ENCODE results near the gene PRDM16. TPM values are rescaled to one million over a fixed set of nuclear protein-coding genes. Genes with fewer than 3 reads are reported as not detected.

Gene PRDM16
- total RNA-seq, 1 experiment from 2014 or later = 22.3 TPM

DNA sequence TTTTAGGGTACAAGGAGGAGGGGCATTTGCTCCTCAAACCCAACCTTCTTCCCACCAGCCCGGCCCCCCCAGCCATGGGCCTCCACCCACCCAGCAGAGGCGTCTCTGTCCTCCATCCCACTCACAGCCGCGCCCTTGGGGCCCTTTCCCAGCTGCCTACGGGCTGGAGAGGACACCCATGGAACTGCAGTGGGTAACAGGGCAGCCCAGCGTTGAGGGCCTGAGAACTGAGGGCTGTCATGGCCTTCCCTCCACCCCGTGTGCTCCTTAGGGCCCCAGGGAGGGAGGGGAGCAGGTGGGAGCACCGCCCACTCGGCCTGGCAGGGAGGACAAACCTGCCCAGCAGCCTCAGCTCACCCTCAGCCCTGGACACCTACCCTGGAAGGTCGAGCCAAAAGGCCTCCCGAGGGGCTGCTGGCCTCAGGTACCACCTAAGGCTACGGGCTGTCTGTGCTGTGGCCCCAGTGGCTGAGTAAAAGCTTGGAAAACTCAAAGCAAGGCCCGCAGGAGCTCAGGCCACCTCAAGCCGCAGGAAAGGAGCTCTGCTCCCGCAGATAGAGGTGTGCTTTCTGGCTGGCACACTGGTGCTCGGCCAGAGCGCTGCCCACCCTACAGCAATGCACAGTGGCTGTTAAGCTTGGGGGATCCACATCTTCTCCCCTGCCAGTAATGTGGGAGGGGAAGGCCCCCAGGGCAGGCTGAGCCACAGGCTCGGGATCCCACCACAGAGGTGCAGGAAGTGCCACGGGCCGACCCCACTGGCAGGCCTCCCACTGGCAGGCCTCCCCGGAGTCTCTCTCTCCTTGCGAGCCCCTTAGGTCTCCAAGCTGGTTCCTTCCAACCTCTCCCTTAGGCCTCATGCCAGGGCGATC, 383.2 kb downstream of the PRDM16 start:
- no peaks in the 10 kb centered on the region; the same call in 1 of the 2 replicates for H3K27me3 ChIP-seq (ENCODE audit: control insufficient read depth, insufficient read depth, low read length)
- ATAC-seq (no peak), DNase-seq (ENCODE audit: low read depth, low spot score) (no peak)
- H3K4me1 ChIP-seq (ENCODE audit: control insufficient read depth, insufficient read depth, low read length) = peaks cover 9% of the 10 kb centered on the region
- no peaks in the 10 kb centered on the region for H3K9me3 ChIP-seq (ENCODE audit: control insufficient read depth, insufficient read depth, low read depth, low read length)
- no peak overlapping the region for H3K4me3 ChIP-seq (ENCODE audit: low read depth in 2 of 2, low read length in 2 of 2)
- POLR2A ChIA-PET = no interaction called here
- intact Hi-C loops (cut with micrococcal nuclease; ENCODE audit: unreplicated experiment) = loop anchor here (2.0 kb wide), 1 partner anchor 167 kb away; no protein-coding TSS in a partner anchor
- CTCF ChIA-PET = interaction anchor here (0.6 to 2.6 kb wide), 20 partner anchors 8 to 176 kb away, joined by 3 to 27 read pairs (median 4); no protein-coding TSS in a partner anchor
- in situ Hi-C loops (cut with HindIII; ENCODE audit: low pct_unique_long_range_greater_than_20kb, low sequenced_read_pairs) = no loop called here
- BruUV-seq (replicated peaks) = no TSS peak
- TF ChIP-seq SIN3A (IDR thresholded peaks at IDR 0.05; ENCODE audit: borderline replicate concordance, insufficient read depth, low read depth, low read length) = no peak
- TF ChIP-seq POLR2AphosphoS5 (IDR thresholded peaks at IDR 0.05; ENCODE audit: low read depth, low read length) = no peak
- TF ChIP-seq TCF7L2 (IDR thresholded peaks at IDR 0.05; ENCODE audit: low read depth, low read length) = no peak
- TF ChIP-seq, protein P1, sequence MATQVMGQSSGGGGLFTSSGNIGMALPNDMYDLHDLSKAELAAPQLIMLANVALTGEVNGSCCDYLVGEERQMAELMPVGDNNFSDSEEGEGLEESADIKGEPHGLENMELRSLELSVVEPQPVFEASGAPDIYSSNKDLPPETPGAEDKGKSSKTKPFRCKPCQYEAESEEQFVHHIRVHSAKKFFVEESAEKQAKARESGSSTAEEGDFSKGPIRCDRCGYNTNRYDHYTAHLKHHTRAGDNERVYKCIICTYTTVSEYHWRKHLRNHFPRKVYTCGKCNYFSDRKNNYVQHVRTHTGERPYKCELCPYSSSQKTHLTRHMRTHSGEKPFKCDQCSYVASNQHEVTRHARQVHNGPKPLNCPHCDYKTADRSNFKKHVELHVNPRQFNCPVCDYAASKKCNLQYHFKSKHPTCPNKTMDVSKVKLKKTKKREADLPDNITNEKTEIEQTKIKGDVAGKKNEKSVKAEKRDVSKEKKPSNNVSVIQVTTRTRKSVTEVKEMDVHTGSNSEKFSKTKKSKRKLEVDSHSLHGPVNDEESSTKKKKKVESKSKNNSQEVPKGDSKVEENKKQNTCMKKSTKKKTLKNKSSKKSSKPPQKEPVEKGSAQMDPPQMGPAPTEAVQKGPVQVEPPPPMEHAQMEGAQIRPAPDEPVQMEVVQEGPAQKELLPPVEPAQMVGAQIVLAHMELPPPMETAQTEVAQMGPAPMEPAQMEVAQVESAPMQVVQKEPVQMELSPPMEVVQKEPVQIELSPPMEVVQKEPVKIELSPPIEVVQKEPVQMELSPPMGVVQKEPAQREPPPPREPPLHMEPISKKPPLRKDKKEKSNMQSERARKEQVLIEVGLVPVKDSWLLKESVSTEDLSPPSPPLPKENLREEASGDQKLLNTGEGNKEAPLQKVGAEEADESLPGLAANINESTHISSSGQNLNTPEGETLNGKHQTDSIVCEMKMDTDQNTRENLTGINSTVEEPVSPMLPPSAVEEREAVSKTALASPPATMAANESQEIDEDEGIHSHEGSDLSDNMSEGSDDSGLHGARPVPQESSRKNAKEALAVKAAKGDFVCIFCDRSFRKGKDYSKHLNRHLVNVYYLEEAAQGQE (IDR thresholded peaks at IDR 0.05; ENCODE audit: insufficient read depth in 1 of 2, low read depth in 2 of 2, low read length in 1 of 2) = no peak
- TF ChIP-seq, protein P2, sequence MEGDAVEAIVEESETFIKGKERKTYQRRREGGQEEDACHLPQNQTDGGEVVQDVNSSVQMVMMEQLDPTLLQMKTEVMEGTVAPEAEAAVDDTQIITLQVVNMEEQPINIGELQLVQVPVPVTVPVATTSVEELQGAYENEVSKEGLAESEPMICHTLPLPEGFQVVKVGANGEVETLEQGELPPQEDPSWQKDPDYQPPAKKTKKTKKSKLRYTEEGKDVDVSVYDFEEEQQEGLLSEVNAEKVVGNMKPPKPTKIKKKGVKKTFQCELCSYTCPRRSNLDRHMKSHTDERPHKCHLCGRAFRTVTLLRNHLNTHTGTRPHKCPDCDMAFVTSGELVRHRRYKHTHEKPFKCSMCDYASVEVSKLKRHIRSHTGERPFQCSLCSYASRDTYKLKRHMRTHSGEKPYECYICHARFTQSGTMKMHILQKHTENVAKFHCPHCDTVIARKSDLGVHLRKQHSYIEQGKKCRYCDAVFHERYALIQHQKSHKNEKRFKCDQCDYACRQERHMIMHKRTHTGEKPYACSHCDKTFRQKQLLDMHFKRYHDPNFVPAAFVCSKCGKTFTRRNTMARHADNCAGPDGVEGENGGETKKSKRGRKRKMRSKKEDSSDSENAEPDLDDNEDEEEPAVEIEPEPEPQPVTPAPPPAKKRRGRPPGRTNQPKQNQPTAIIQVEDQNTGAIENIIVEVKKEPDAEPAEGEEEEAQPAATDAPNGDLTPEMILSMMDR (IDR thresholded peaks at IDR 0.05) = no peak
- H3K36me3 ChIP-seq (ENCODE audit: control insufficient read depth, insufficient read depth, low read length) = no peaks in the 10 kb centered on the region
- H3K27ac ChIP-seq (ENCODE audit: low read length) = no peak overlapping the region

DNA sequence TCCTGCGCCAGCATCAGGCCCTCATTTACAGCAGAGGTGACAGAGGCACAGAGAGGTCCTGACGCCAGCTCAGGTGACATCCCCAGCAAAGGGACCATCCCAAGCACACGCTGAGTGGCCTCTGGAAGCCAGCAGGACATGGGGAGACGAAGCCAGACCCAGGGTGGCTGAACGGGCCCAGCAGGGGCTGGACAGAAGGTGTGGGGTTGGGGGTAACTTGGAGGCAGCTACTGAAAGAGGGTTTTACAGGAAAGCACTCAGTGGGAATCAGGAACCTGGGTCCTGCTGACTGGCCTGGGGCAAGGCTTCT, 383.8 kb downstream of the PRDM16 start:
- no peak overlapping the region for H3K27ac ChIP-seq (ENCODE audit: low read length)
- DNase-seq (ENCODE audit: low read depth, low spot score) (no peak), ATAC-seq (no peak)
- ChIA-PET POLR2A (no interaction called here), CTCF (interaction anchor here (0.6 to 2.6 kb wide), 21 partner anchors 9 to 175 kb away, joined by 3 to 27 read pairs (median 5); no protein-coding TSS in a partner anchor)
- in situ Hi-C loops (cut with HindIII; ENCODE audit: low pct_unique_long_range_greater_than_20kb, low sequenced_read_pairs) (no loop called here), intact Hi-C loops (cut with micrococcal nuclease; ENCODE audit: unreplicated experiment) (loop anchor here (1.0 to 2.0 kb wide), 2 partner anchors 31 to 166 kb away; no protein-coding TSS in a partner anchor)
- no peaks in the 10 kb centered on the region for H3K36me3 ChIP-seq (ENCODE audit: control insufficient read depth, insufficient read depth, low read length)
- TF ChIP-seq, protein P2 (IDR thresholded peaks at IDR 0.05) = no peak
- TF ChIP-seq, protein P1 (IDR thresholded peaks at IDR 0.05; ENCODE audit: insufficient read depth in 1 of 2, low read depth in 2 of 2, low read length in 1 of 2) = no peak
- TF ChIP-seq SIN3A (IDR thresholded peaks at IDR 0.05; ENCODE audit: borderline replicate concordance, insufficient read depth, low read depth, low read length) (no peak), POLR2AphosphoS5 (IDR thresholded peaks at IDR 0.05; ENCODE audit: low read depth, low read length) (no peak), TCF7L2 (IDR thresholded peaks at IDR 0.05; ENCODE audit: low read depth, low read length) (no peak)
- no TSS peak for BruUV-seq (replicated peaks)
- peaks cover 9% of the 10 kb centered on the region for H3K4me1 ChIP-seq (ENCODE audit: control insufficient read depth, insufficient read depth, low read length)
- no peaks in the 10 kb centered on the region for H3K9me3 ChIP-seq (ENCODE audit: control insufficient read depth, insufficient read depth, low read depth, low read length)
- H3K4me3 ChIP-seq (ENCODE audit: low read depth in 2 of 2, low read length in 2 of 2) = no peak overlapping the region
- no peaks in the 10 kb centered on the region; the same call in 1 of the 2 replicates for H3K27me3 ChIP-seq (ENCODE audit: control insufficient read depth, insufficient read depth, low read length)
